GM18520 (cell line): ENCODE results near the gene SOX6.

Experiments
- ATAC-seq: cut with Tn5 transposase; IDR thresholded peaks from one replicate; pipeline ENCODE4 v1.9.1; 2021; ENCODE audit not compliant: unreplicated experiment

Gene SOX6

DNA sequence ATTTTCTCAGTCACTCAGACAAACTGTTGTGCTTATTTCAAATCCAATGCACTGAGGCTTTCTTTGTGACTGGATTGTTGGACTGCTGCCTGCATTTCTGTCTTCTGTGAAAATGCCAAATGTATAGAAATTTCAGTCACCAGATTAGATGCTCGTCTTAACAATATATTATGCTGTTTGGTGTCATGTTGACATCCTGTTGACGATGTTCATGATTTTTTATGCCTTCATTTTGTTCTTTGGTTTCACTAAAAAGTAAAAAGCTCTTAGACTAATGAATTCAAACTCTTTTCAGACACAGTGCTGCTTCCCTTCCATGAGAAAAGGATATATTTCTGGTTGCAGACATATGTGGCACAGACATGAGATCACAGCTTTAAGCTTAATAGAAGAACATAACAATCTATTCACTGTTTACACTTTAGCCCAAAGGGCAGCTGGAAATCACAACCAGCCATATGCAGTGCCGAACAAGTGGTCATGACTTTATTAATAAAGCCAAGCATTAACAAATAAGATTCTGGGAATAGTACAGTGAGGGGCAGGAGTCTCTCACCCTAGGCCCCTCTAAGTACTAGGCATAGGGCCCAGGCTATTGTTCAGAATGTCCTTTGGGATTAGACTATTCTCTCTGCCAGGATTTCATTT lies 9.4 kb upstream of the SOX6 start:
- ATAC-seq, result no peak

DNA sequence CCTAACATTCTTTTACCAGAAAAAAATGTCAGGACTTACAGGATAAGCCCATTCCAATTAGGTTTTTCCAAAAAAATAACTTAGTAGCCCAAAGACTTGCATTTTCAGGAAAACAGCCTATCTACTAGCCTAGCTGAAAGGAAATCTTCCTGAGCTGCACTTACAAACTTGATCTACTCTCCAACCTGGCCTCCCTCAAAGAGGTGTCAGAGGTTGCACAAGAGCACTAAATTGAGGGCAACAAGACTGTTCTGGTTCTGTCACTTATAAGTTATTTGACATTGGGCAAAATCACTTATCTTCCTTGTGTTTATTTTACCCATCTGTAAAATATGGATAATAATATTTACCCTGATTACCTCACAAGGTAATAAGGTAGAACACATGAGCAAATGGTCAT lies 7.9 kb upstream of the SOX6 start:
- no peak for ATAC-seq

DNA sequence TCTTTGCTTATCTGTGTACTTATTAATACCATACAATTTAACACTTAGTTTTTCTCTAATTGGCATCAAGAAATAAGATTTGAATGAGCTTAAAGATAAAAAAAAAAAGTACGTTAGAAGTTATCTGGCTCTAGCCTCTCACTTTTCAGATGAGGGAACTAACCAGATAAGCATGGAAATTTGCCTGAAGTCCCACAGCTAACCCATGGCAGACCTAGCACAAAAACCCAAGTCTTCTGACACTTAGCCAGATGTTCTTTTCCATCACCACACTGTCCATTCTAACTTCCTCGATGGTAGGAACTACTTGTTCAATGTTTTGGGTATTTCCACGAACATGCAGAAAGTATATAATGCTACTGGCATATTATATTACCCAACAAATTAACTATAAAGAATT lies 7.4 kb upstream of the SOX6 start:
- no peak for ATAC-seq

DNA sequence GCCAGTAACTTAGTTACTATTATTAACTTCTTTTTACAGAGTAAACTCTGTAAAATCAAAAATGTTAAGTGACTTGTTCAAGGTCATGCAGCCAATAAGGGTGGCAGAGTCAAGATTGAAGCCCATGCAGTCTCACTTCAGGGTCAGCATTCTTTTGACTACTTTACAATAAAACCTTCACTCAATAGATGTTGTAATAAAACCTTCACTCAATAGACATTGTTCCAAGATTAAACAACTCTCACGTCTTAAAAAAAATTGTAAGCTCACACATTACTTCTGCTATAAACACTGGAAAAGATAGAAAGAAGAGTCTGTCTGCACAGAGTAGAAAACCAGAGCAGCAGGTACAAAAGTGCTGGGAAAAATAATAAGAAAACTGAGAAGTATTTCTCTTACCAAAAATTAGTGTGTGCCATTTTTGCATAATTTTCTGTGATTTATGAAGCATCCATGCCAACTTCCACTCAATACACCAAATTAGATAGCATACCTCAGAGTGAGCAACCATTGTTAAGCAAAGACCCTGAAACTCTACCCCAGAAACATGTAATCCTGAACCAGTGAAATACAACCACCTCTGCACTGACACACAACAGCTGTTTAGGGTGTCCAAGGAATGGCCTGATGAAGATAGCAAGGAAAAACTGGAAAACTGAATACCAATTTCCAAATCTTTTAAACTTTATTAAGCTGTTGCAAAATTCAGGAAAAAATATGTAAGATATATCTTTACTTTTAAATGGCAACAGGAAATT lies 4.9 kb upstream of the SOX6 start:
- ATAC-seq, result no peak

DNA sequence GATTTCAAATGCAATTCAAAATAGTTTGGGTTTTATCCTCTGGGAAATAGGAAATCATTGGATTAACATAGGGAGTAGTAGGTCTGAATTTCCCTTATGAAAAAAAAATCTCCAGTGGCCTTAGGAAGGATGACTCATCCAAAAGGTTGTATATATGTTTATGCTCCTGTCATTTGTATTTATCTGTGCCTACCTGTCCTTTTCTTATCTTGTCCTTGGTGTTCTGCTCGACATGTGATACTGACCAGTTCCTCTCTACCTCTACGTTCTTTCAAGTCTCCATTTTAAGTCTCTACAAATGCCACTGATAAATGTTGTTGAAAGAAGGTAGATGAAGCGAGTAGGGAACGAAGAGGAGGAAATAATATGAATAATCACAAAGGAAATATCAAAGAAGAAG lies 3.0 kb upstream of the SOX6 start:
- ATAC-seq, result no peak

DNA sequence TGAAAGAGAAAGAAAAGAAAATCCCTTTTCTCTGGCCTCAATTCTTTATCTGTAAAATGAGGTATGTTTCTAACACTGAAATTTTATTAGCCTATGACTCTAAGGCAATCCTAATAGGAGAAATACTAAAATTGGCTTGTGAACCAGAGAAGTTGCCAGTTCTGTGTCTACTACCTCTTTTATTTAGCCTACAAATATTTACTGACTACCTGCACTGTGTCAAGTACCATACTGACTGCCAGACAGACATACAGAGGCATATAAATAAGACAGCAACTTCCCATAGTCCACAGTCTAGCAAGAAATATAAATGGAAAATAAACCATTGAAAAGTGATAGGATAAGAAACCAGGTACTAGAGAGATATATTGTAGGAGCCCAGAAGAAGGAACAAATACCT lies 2.4 kb upstream of the SOX6 start:
- no peak for ATAC-seq

DNA sequence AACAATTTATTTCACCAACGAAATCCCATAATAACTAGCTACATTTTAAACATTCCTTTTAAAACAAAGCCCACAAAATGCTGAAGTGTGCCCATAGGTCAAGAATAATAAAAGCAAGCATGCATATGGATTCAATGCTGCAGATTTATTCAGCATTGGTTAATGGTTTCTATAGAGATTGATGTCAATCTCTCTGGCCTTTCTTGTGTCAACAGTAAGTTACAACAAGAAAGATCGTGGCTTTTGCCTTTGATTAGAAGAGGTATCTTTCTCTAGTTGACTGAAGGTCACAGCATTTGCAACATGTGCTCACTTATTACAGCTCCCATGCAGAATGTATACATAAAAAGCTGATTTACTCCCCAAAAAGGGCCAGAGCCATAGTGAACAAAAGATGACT lies 1.4 kb upstream of the SOX6 start:
- no peak for ATAC-seq

DNA sequence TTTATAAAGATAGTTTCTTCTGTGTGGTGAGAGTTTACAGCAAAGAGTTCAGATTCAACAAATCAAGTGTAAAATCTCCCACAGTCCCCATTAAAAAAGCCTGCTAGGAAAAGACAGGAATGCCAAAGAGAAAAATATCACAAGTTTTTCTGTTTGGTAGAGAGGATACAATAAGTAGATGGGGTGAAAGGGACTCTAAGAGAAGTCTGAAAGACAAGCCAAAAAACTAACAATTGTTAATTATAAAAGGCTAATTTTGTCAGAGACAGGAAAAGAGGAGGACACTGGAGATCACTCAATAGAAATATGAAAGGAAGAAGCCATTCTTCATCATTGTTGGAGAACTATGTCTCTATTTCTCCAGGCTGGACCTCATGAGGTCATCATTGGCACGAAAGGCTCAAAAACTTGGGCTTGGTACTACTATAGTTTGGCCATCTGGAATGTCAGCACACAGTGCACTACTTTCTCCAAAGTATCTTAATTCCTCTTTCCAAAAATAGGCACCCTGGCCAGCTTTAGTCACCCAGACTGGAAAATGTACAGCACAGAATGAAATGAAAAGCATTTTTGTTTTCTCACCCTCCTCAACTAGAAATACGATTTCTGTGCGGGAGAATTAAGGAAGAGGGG lies 531 bp upstream of the SOX6 start:
- no peak for ATAC-seq

DNA sequence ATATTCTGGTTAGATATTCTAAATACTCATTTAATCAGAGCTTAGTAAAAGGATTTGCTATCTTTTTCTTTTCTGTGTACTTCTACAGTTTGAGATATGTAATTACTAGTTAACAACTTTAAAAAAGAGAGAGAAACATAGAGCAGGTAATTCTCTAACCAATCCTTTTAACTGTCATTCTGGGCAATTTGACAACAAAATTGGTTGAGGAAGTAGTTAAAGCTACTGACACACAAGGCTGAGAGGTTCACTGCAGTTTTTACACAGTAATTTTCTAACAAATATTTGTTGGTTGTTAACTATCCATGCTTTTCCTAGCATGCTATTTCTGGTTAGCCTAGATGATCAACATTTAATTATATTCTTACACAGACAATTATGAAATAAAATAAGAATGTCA lies 3.6 kb downstream of the SOX6 start:
- ATAC-seq, result no peak

DNA sequence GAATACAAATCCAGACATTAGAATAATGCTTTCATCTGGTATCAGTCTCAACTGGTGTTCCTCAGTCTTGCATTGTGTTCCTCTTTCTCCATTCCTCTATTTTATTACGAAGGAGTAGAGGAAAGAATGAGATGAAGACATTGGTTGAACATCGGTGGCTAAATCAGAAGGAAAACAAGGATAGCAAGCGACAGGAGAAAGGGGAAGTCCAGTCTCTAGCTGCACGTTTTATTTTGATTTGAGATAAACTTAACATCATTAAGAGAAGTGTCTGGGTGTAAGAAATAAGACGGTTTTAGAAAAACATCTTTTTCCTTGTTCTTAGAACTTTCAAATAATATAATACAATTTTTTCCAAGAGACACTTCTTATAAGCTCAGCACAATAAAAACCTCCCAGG lies 6.2 kb downstream of the SOX6 start:
- no peak for ATAC-seq

DNA sequence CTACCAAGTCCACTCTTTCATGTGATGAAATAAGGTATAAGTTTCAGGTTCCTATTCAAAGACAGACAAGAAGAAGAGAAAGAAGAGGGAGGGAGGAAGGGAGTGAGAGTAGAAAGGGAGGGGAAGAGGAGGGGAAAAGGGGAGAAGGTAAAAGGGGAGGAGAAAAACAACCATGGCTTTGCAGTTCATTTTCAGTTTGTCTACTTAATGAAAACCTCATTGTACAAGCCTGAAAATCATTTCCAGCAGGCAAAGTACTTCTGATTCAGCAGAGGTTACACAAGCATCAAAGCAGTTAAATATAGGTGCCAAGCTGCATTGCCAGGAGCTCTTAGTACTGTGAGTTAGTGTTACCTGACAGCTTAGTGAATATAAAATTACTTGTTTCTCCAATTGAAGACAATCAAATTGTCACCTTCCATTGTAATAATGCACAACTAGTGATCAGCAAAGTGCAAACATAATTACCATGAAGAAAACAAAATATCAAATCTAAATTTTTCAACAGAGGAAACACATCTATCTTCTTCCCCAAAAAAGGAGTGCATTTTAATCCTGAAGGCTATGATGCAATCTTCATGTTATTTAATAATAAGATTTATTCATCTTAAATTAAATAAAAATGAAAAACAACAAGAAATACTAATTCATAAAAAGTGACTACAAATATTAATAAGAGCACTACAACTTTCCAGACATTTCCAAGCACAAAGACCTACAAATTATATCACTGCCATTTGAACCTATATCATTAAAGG lies 8.2 kb downstream of the SOX6 start:
- ATAC-seq, result no peak

DNA sequence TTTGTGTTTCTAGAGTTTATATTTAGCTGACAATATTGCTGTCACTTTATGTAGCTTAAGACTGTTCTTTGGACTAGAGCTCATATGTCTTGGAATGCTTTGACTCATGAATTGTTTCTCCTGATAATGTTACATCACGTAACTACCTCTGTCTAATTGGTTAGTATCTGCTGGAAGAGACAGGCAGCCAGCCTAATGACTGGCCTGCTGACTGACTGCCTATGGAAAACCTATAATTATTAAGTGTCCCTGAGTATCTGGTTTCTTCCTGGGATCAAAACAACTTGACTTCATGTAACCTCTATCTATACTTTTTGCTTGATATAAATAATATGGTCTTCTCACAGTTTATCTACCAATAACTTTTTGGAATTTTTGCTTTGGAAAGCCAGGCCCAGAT lies 9.4 kb downstream of the SOX6 start:
- ATAC-seq, result no peak

DNA sequence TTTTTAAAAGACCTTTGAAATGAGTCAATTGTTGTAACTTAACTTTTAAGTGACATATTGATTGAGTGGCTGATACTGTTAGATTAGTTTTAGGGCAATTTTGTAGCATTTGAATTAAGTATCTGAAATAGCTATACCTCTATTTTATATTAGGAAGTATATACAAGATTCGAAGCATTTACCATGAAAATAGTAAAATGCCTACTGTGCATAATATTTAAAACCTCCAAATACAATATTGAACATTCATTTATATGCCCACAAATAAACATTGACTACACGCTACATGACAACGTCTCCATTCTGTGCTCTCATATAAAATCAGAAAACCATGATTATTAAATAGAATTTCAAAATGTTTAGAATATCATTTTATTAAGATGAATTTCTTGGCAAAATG lies 14.5 kb downstream of the SOX6 start:
- ATAC-seq, result no peak

DNA sequence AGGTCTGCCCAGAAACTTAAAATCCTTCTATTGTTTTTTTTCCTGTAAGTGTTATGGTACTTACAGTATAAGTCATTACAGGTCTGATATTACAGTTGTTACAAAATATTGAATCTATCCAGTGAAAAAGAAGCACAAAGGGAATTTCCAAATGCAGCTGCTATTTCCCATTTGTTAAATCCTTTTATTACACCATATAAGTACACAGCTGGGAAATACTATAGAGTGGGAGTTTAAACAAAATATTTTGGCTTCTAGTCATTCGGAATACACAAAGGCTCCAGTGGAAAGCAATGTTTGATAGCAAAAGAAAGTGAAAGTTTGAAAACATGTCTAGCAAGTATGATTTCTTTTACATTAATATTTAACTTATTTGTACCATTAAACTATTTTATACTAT lies 18.0 kb downstream of the SOX6 start:
- ATAC-seq, result no peak

DNA sequence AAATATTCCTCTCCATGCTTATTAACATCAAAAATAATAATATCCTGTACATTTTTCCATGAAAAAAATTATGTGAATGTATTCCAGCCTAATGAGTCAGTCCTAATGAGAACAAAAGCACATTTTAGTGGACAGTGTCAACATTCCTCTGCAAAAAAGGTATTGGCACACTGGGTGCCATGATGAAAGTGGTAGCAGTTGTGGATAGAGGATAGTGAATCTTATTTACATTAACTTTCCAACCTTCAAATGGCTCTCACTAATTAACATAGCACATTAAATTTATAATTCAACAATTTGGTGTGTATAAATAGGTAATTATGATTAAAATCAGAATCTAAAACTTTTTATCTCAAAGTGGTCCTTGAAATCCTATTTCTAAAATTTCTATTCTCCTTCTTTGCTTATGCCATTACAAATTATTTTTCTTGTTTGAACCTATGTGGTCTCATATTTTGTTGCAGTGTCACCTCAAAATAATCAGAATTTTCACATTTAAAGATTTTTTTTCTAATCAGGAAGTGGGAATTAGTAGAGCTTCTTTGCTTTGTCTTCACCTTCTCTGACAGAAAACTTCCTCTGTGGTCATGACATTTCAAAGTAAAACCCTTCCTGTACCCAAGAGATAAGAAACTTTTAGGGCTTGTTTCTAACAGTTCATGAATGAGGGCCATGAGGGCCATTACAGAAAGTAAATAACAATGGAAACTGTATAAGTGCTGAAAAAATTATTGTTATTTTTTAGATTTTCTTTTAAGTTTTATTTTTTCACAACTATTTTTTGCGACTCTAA lies 18.7 kb downstream of the SOX6 start:
- ATAC-seq, result no peak

DNA sequence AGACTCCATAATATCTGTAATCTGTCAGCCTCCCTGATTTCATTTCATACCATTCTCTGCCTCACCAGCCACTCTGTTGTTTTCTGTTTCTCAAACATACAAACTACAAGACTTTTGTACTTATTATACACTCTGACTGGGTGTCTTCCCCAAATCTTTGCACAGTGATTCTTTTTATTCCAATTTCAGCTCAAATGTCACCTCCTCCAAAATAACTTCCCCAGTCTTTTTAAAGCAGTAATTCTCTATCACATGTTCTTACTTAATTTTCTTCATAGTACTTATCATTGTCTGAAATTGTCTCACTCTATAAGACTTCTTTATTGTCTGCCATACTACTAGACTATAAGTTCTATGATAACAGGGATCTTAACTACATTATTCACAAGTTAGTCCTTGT lies 19.6 kb downstream of the SOX6 start:
- ATAC-seq, result no peak

DNA sequence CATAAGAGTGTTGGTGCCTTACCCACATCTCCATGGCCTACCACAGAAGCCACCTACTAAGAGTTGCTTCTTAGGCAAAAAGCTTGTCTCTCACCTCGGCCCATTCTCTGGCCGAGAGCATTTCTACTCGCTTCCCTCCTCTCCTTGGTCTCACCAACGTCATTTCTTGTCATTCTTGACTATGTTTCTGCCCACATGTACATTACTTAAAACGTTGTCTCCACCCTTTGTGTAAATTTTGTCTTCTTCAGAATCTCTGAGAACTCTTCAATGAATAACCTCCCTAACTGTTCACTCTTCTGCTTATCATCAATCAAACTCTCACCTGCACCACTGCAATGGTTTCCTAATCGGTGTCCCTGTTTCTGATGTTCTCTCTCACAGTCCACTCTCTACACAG lies 20.1 kb downstream of the SOX6 start:
- no peak for ATAC-seq

DNA sequence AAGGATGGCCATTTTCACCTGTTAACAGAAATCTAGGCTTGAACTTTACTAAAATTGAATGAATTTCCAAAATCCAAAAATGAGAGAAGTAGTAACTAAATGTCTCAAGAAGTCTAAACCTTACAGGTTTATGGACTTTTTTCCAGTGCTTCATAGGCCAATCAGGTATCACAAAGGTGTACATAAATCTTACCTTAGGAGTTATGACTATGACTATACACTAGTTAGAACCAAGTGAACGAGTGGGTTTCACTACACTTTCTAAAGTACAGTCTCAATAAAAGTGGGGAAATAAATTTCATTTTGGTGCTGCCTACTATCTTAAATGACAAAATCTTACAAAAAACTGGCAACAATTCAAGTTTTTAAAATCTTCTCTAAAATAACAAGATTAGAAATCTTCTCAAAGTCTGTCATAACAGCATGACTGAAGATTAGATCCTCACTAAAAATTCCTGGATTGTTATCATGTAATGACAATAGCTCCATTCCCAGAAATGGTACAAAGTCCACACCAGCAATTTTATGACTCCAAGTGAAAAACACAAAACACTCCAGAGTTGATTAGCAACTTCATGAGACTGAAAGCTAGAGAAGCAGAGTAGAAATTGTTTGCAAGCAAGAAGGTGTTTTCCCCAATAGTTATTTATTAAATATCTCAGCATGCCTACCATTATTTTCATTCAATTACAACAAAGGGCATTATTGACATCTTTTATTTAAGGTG lies 20.9 kb downstream of the SOX6 start:
- ATAC-seq, result no peak

DNA sequence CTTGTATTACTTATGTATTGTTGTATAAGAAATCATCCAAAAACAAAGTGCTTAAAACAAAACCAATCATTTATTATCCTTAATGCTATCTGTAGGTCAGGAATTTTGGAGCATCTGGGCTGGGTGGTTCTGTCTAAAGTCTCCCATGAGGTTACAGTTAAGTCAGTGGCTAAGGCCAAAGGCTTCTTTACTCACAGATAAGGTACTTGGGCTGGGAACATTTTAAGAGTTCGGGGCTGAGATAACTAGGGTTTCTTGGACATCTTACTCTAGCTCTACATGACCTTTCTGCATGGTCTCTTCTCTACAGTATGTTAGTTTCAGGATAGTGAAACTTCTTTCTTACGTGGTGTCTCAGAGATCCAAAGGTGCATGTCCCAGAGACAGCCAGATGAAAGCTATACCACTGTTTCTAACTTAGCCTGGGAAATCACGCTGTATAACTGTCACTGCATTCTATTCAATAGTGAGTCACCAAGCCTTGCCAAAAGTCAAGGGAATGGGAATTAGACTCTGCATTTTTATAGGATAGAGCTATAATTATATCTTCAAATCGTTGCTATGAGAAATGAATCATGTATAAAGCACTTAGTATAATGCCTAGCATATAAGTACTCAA lies 29.6 kb downstream of the SOX6 start:
- ATAC-seq, result no peak

DNA sequence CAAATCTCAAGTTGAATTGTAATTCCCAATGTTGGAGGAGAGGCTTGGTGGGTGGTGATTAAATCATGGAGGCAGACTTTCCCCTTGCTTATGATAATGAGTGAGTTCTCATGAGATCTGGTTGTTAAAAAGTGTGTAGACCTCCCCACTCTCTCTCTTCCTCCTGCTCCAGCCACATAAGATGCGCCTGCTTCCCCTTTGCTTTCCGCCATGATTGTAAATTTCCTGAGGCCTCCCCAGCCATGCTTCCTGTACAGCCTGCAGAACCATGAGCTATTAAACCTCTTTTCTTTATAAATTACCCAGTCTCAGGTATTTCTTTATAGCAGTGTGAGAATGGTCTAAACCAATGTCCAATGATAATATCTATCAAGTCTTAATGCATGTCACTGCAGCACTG lies 34.2 kb downstream of the SOX6 start:
- no peak for ATAC-seq
